Measurements from ENCODE around the gene SCN3B.

GRCh38 chr11:123579482-123579812 is 75.0 kb downstream of the SCN3B start:
- TF ChIP-seq REST (IDR thresholded peaks at IDR 0.05; ENCODE audit: insufficient read depth in 1 of 2, low read depth in 2 of 2, low read length in 2 of 2) (no peak), SIN3A (IDR thresholded peaks at IDR 0.05; ENCODE audit: borderline replicate concordance, insufficient read depth, low read length) (no peak), POLR2AphosphoS5 (IDR thresholded peaks at IDR 0.05; ENCODE audit: low read depth, low read length) (no peak), TAF1 (IDR thresholded peaks at IDR 0.05; ENCODE audit: borderline replicate concordance, insufficient read depth, low read length) (no peak)
